Endothelial cell of umbilical vein (primary cell): ENCODE results near the gene ARHGEF25. TPM values are rescaled to one million over a fixed set of nuclear protein-coding genes. Genes with fewer than 3 reads are reported as not detected.

ENCODE experiments used
- BruUV-seq: library from RNA; stranded (reverse); fragments of 400-500 nt; replicated peaks from 2 replicates; lab custom pipeline; 2021; lab: Mats Ljungman, UMichigan
- CTCF ChIA-PET: fragments of 300-600, 350-600 bp; sonication (Branson Sonifier 250); formaldehyde crosslinking; loops from one replicate; lab custom pipeline; 2021; ENCODE audit warnings: antibody characterized with exemption, inconsistent platforms; lab: Charles Lee
- POLR2A ChIA-PET: fragments of 300-600, 350-600 bp; sonication (Branson Sonifier 250); formaldehyde crosslinking; loops from one replicate; lab custom pipeline; 2021; ENCODE audit warnings: antibody characterized with exemption, inconsistent platforms; lab: Charles Lee
- DNase-seq: peaks from one replicate; pipeline ENCODE4 v3.0.0-alpha.2; 2011; ENCODE audit warnings: low read depth, low spot score
- FAIRE-seq: peaks from 2 replicates; lab custom pipeline; 2011; peaks lifted over from hg19 to GRCh38; lab: Jason Lieb, UNC
- H2AFZ ChIP-seq: 2 replicates; pipeline ENCODE4 v1.6.0; 2012; ENCODE audit warnings: low read depth, low read length, control low read depth, inconsistent platforms
- H3K27ac ChIP-seq: 2 replicates; pipeline ENCODE4 v1.5.1; 2011; ENCODE audit warnings: low read depth, mild to moderate bottlenecking, control low read depth, low read length, moderate library complexity; ENCODE audit not compliant: insufficient read depth
- H3K27me3 ChIP-seq, 2 experiments: 2 replicates each; pipeline versions ENCODE4 v1.6.0 to v1.6.1; 2011; ENCODE audit warnings: low read length in 2 of 2, mixed read lengths in 1 of 2; ENCODE audit not compliant: control insufficient read depth in 2 of 2, insufficient read depth in 2 of 2
- H3K36me3 ChIP-seq, 2 experiments: 2 replicates in 1 of 2; 3 replicates in 1 of 2; pipeline ENCODE4 v1.5.1; 2011; ENCODE audit warnings: low read length in 2 of 2, mild to moderate bottlenecking in 1 of 2, moderate library complexity in 1 of 2; ENCODE audit not compliant: control insufficient read depth in 2 of 2, insufficient read depth in 2 of 2; ENCODE audit errors: extremely low read depth in 1 of 2
- H3K4me1 ChIP-seq: 3 replicates; pipeline ENCODE4 v1.5.1; 2011; ENCODE audit warnings: mild to moderate bottlenecking, low read length; ENCODE audit not compliant: control insufficient read depth, insufficient read depth; ENCODE audit errors: extremely low read depth
- H3K4me2 ChIP-seq: 2 replicates; pipeline ENCODE4 v1.6.1; 2011; ENCODE audit warnings: low read length, control low read depth, mixed read lengths; ENCODE audit not compliant: insufficient read depth
- H3K4me3 ChIP-seq, 3 experiments: fragments of 200-600 bp in 1 of 3; sonication (generic), shearing (Covaris generic) in 1 of 3; replicated peaks in 1 of 3; 2 replicates each; pipeline ENCODE4 v1.5.1; 2011 to 2016; ENCODE audit warnings: control low read depth in 3 of 3, low read length in 3 of 3, mild to moderate bottlenecking in 2 of 3, inconsistent platforms in 1 of 3, low read depth in 1 of 3, moderate library complexity in 1 of 3; ENCODE audit not compliant: insufficient read depth in 1 of 3
- H3K79me2 ChIP-seq: 2 replicates; pipeline ENCODE4 v1.6.0; 2012; ENCODE audit warnings: low read length, inconsistent platforms; ENCODE audit not compliant: control insufficient read depth, insufficient read depth
- H3K9ac ChIP-seq: replicated peaks from 2 replicates; pipeline ENCODE3; 2011; ENCODE audit warnings: low read length, control low read depth; ENCODE audit not compliant: insufficient read depth; ENCODE audit errors: extremely low read depth
- H3K9me1 ChIP-seq: replicated peaks from 3 replicates; pipeline ENCODE4 v1.6.0; 2011; ENCODE audit warnings: mild to moderate bottlenecking, low read length; ENCODE audit not compliant: control insufficient read depth, insufficient read depth; ENCODE audit errors: extremely low read depth
- H3K9me3 ChIP-seq: replicated peaks from 2 replicates; pipeline ENCODE4 v1.5.1; 2012; ENCODE audit warnings: low read length, inconsistent platforms; ENCODE audit not compliant: control insufficient read depth, insufficient read depth
- H4K20me1 ChIP-seq: replicated peaks from 2 replicates; pipeline ENCODE3; 2011; ENCODE audit warnings: mild to moderate bottlenecking, low read length; ENCODE audit not compliant: control insufficient read depth, insufficient read depth; ENCODE audit errors: extremely low read depth
- EZH2 ChIP-seq: IDR thresholded peaks from 2 replicates; pipeline ENCODE4 v1.6.1; 2012; ENCODE audit warnings: borderline replicate concordance, low read depth, mild to moderate bottlenecking, moderate library complexity, low read length, inconsistent platforms; ENCODE audit not compliant: severe bottlenecking
- FOS ChIP-seq: IDR thresholded peaks from 2 replicates; pipeline ENCODE4 v1.6.1; 2011; ENCODE audit warnings: mild to moderate bottlenecking, low read length, moderate library complexity, borderline replicate concordance; ENCODE audit not compliant: insufficient read depth
- GATA2 ChIP-seq: IDR thresholded peaks from 2 replicates; pipeline ENCODE4 v1.7.0; 2011; ENCODE audit warnings: low read depth, mild to moderate bottlenecking, moderate library complexity, mixed read lengths, low read length; ENCODE audit not compliant: insufficient read length, insufficient read depth
- JUN ChIP-seq: IDR thresholded peaks from 2 replicates; pipeline ENCODE4 v1.6.1; 2011; ENCODE audit warnings: borderline replicate concordance, low read depth; ENCODE audit not compliant: insufficient read length, insufficient read depth
- MYC ChIP-seq: IDR thresholded peaks from one replicate; pipeline ENCODE4 v1.6.1; 2011; ENCODE audit warnings: mild to moderate bottlenecking, low read depth, low read length
- POLR2A ChIP-seq: IDR thresholded peaks from 2 replicates; pipeline ENCODE4 v1.6.1; 2012; ENCODE audit warnings: low read depth, mild to moderate bottlenecking, control low read depth, low read length
- POLR2AphosphoS5 ChIP-seq: IDR thresholded peaks from 2 replicates; pipeline ENCODE4 v1.6.1; 2012; ENCODE audit warnings: low read depth, mild to moderate bottlenecking, control low read depth, low read length, moderate library complexity; ENCODE audit not compliant: insufficient read depth
- dilution Hi-C: fragments of 300-500 bp; cut with MboI; formaldehyde crosslinking; loops from one replicate; pipeline ENCODE4 v1.15.0; 2019; ENCODE audit warnings: low sequenced_read_pairs; ENCODE audit not compliant: extremely low pct_ligation_motif_present
- intact Hi-C: fragments of 100-400 bp; cut with micrococcal nuclease; formaldehyde crosslinking; loops from one replicate; pipeline ENCODE4 v1.10.0; 2022
- polyA plus RNA-seq, 4 experiments: library from polyadenylated mRNA; depleted of rRNA in 3 of 4; stranded (reverse) in 3 of 4; unstranded in 1 of 4; fragments of >200 nt; gene quantifications; 2 replicates each; pipeline versions ENCODE4 v1.2.1 to v1.2.3, GENCODE V29; 2011 to 2012; ENCODE audit warnings: missing spikeins in 1 of 4
- total RNA-seq: library from RNA; stranded (reverse); gene quantifications from 2 replicates; pipeline ENCODE4 v1.2.3, GENCODE V29; 2021
- TF ChIP-seq, protein P1 (sequence below), 2 donors: IDR thresholded peaks; 1 replicate in 1 of 2; 2 replicates in 1 of 2; pipeline ENCODE4 v1.5.1; 2011; ENCODE audit warnings: low read length in 2 of 2, mild to moderate bottlenecking in 2 of 2, moderate library complexity in 2 of 2, control low read depth in 1 of 2, inconsistent platforms in 1 of 2, low read depth in 1 of 2; ENCODE audit not compliant: insufficient read depth in 1 of 2; ENCODE audit errors: extremely low read depth in 1 of 2
- TF ChIP-seq, protein P2 (sequence below): IDR thresholded peaks from 2 replicates; pipeline ENCODE4 v1.6.1; 2011; ENCODE audit not compliant: insufficient read depth, insufficient read length

The ARHGEF25 gene
- total and polyA plus RNA-seq, 2 donors (not counting 3 experiments of a cell fraction or from before 2014, with no cell fraction given) = 4.7 to 7.4 TPM

DNA sequence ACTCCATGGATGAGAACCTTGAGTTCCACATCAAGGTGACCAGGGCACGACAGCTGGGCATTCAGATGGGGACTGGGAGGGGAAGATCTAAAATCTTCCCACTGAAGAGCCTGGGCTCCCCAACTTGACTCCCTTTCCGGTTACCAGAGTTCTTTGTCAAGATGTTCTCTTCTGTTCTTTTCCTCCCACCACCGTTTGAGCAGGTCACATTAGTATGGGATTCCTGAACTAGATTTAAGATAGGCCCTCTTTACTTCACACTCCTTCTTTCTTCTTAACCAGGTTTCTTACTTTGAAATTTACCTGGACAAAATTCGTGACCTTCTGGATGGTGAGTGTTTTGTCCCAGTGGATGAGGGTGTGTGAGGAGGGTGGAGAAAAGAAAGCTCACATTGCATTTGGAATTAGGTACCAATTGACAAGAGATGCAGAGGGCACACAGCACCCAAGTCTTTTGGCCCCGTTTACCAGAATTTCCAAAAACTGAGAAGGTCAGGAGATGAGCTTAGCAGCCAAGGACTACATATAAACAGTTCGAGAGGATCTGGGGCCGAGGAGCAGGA, 47.0 kb upstream of the ARHGEF25 start:
- H3K4me3 ChIP-seq = no peak overlapping the region
- dilution Hi-C loops (no loop called here), intact Hi-C loops (no loop called here)
- no peak for FAIRE-seq
- ChIA-PET CTCF (interaction anchor here (1.1 to 1.3 kb wide), 2 partner anchors 19 to 195 kb away, joined by 3 to 9 read pairs; no protein-coding TSS in a partner anchor), POLR2A (no interaction called here)
- TF ChIP-seq, protein P1, sequence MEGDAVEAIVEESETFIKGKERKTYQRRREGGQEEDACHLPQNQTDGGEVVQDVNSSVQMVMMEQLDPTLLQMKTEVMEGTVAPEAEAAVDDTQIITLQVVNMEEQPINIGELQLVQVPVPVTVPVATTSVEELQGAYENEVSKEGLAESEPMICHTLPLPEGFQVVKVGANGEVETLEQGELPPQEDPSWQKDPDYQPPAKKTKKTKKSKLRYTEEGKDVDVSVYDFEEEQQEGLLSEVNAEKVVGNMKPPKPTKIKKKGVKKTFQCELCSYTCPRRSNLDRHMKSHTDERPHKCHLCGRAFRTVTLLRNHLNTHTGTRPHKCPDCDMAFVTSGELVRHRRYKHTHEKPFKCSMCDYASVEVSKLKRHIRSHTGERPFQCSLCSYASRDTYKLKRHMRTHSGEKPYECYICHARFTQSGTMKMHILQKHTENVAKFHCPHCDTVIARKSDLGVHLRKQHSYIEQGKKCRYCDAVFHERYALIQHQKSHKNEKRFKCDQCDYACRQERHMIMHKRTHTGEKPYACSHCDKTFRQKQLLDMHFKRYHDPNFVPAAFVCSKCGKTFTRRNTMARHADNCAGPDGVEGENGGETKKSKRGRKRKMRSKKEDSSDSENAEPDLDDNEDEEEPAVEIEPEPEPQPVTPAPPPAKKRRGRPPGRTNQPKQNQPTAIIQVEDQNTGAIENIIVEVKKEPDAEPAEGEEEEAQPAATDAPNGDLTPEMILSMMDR (IDR thresholded peaks at IDR 0.05; ENCODE audit: extremely low read depth in 1 of 2, insufficient read depth in 1 of 2, low read depth in 1 of 2, low read length in 2 of 2) = no peak
- no peak for TF ChIP-seq JUN
- TF ChIP-seq, protein P2, sequence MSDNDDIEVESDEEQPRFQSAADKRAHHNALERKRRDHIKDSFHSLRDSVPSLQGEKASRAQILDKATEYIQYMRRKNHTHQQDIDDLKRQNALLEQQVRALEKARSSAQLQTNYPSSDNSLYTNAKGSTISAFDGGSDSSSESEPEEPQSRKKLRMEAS = no peak
- no peak for TF ChIP-seq MYC
- TF ChIP-seq FOS = no peak
- no peak for TF ChIP-seq GATA2
- TF ChIP-seq EZH2 = no peak
- TF ChIP-seq POLR2A = no peak
- TF ChIP-seq POLR2AphosphoS5 = no peak
- H2AFZ ChIP-seq = no peak overlapping the region
- no peak for DNase-seq
- no peaks in the 10 kb centered on the region for H3K9me3 ChIP-seq
- no peaks in the 10 kb centered on the region for H3K79me2 ChIP-seq
- H3K4me2 ChIP-seq = no peak overlapping the region
- no peaks in the 10 kb centered on the region for H4K20me1 ChIP-seq
- no peaks in the 10 kb centered on the region for H3K9me1 ChIP-seq
- H3K4me1 ChIP-seq = no peaks in the 10 kb centered on the region
- BruUV-seq = no TSS peak
- H3K27ac ChIP-seq = no peak overlapping the region
- peaks cover 7 to 9% of the 10 kb centered on the region in 2 experiments for H3K27me3 ChIP-seq
- no peak overlapping the region for H3K9ac ChIP-seq
- no peaks in the 10 kb centered on the region for H3K36me3 ChIP-seq
